HG02642 (cell line): ENCODE measurements around the gene SAMD4B.

Experiments
- ATAC-seq: cut with Tn5 transposase; IDR thresholded peaks from one replicate; pipeline ENCODE4 v1.9.1; 2021; ENCODE audit warnings: mild to moderate bottlenecking; ENCODE audit not compliant: unreplicated experiment, poor library complexity

The SAMD4B gene

GRCh38 chr19:39406656-39407409, 64.6 kb downstream of the SAMD4B start, which contains the start of gene ZFP36:
TSS of gene ZFP36 (plus strand) at chr19:39406847. CDS start at chr19:39406905, 58 bp downstream.
- peak; percentile 28 for ATAC-seq

- ATAC-seq = no peak
These were observed 65.1 kb downstream of the SAMD4B start for GRCh38 chr19:39407410-39407659.

- no peak for ATAC-seq
These were observed 65.6 kb downstream of the SAMD4B start for GRCh38 chr19:39407660-39408391.

- no peak for ATAC-seq
These were observed 66.4 kb downstream of the SAMD4B start for GRCh38 chr19:39408392-39409207.

GRCh38 chr19:39409208-39410016, 67.2 kb downstream of the SAMD4B start:
- ATAC-seq = no peak

- no peak for ATAC-seq
These were observed 68.0 kb downstream of the SAMD4B start for GRCh38 chr19:39410017-39410830.

GRCh38 chr19:39410831-39411080, 68.5 kb downstream of the SAMD4B start:
- no peak for ATAC-seq

- no peak for ATAC-seq
These were observed 69.0 kb downstream of the SAMD4B start for GRCh38 chr19:39411081-39411831.

DNA sequence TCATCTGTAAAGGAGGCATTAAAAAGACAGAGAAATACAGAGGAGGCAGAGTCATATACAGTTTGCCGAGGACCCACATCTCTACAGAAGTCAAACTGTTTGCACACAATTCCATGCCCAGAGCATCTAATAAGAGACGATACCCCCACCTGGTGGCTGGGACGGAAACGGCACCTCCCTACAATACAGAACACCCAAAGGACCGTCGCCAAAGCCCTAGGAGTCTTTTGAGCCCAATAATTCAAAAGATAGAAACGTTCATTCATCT, 69.5 kb downstream of the SAMD4B start:
- peak; percentile 21 for ATAC-seq

- peak; percentile 63 for ATAC-seq
These were observed 70.1 kb downstream of the SAMD4B start, which contains the start of gene PLEKHG2 for GRCh38 chr19:39412100-39412866. TSS of gene PLEKHG2 (plus strand) at chr19:39412669. CDS start at chr19:39414087, 1,418 bp downstream.

- no peak for ATAC-seq
These were observed 70.6 kb downstream of the SAMD4B start for GRCh38 chr19:39412867-39413271.

DNA sequence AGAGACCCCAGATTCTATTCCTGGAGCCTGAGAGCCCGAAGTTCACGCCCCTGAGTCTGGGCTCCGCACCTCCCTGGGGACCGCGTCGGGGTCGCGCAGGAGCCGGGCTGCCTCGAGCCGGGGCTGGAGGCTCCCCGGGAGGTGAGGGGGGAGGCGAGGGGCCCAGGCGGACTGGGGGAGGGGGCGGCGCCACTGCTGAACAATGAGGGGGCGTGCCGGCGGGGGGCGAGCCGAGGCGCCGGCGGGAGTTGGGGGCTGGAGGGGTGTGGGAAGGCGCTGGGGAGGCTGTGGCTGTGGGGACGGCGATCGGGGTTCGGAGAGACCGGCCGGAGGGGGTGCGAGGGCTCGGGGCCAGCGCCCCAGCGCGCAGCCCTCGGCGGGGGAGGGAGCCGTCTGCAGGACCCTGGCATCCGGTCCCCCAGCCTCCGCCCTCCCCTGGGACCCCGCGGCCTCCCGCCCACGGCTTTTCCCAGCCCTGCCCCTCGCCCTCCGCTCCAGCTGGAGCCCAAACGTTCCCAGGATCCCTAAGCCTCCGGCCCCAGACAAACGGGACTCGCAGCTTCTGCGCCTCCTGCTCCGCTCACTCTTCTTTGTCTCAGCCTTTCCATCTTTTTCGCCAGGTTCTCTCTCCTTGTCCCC, 71.2 kb downstream of the SAMD4B start:
- no peak for ATAC-seq

- ATAC-seq = no peak
These were observed 71.8 kb downstream of the SAMD4B start for GRCh38 chr19:39413911-39414608.

GRCh38 chr19:39415111-39416046, 73.2 kb downstream of the SAMD4B start:
- ATAC-seq = no peak

- no peak for ATAC-seq
These were observed 74.2 kb downstream of the SAMD4B start for GRCh38 chr19:39416152-39417120.
